Liver (tissue), 9 donors: ENCODE data around the gene RPS28. TPM values are rescaled to one million over a fixed set of nuclear protein-coding genes. Genes with fewer than 3 reads are reported as not detected.
A peak's percentile ranks its signal among the peaks of the same experiment; 100 is the strongest.

ENCODE experiments used
- DNase-seq: peaks from one replicate; pipeline ENCODE4 v3.0.0-alpha.2; 2017; ENCODE audit warnings: low spot score
- H3K27ac ChIP-seq, 2 donors: one replicate each; pipeline ENCODE4 v1.7.0; 2013; ENCODE audit warnings: inconsistent platforms in 2 of 2, low read length in 2 of 2, control low read depth in 1 of 2, low read depth in 1 of 2, mild to moderate bottlenecking in 1 of 2
- H3K27me3 ChIP-seq, 4 donors: one replicate each; pipeline versions ENCODE4 v1.6.1 to v1.7.0; 2013; ENCODE audit warnings: low read length in 3 of 4, inconsistent platforms in 1 of 4, mild to moderate bottlenecking in 1 of 4, moderate library complexity in 1 of 4; ENCODE audit not compliant: control insufficient read depth in 4 of 4, insufficient read depth in 4 of 4
- H3K36me3 ChIP-seq, 4 donors: one replicate each; pipeline versions ENCODE4 v1.6.1 to v1.7.0; 2013; ENCODE audit warnings: low read length in 3 of 4, mild to moderate bottlenecking in 3 of 4, low read depth in 1 of 4, moderate library complexity in 1 of 4; ENCODE audit not compliant: control insufficient read depth in 4 of 4, insufficient read depth in 3 of 4
- H3K4me1 ChIP-seq, 4 donors: one replicate each; pipeline versions ENCODE4 v1.6.1 to v1.7.0; 2013; ENCODE audit warnings: low read length in 3 of 4, mild to moderate bottlenecking in 3 of 4, moderate library complexity in 1 of 4; ENCODE audit not compliant: control insufficient read depth in 4 of 4, insufficient read depth in 4 of 4
- H3K4me3 ChIP-seq, 3 donors: one replicate each; pipeline versions ENCODE4 v1.6.1 to v1.7.0; 2013; ENCODE audit warnings: low read length in 3 of 3, control low read depth in 1 of 3, low read depth in 1 of 3, mild to moderate bottlenecking in 1 of 3
- H3K9ac ChIP-seq, 2 donors: one replicate each; pipeline ENCODE4 v1.7.0; 2013; ENCODE audit warnings: low read length in 2 of 2, mild to moderate bottlenecking in 2 of 2, moderate library complexity in 2 of 2, control low read depth in 1 of 2, low read depth in 1 of 2
- H3K9me3 ChIP-seq, 4 donors: one replicate each; pipeline versions ENCODE4 v1.6.1 to v1.7.0; 2013; ENCODE audit warnings: low read length in 3 of 4; ENCODE audit not compliant: control insufficient read depth in 4 of 4
- ATF3 ChIP-seq: IDR thresholded peaks from 2 replicates; pipeline ENCODE4 v1.6.1; 2016; ENCODE audit warnings: antibody characterized with exemption
- CTCF ChIP-seq: fragments of 150-350 bp; IDR thresholded peaks from 2 replicates; pipeline ENCODE4 v1.5.1; 2017; ENCODE audit warnings: improper control_type of control experiment, low read depth, low read length; ENCODE audit not compliant: missing input control
- EGR1 ChIP-seq, 2 donors: IDR thresholded peaks; 2 replicates each; pipeline ENCODE4 v1.6.1; 2016 to 2018; ENCODE audit warnings: antibody characterized with exemption in 2 of 2, low read depth in 2 of 2
- FOXA1 ChIP-seq: IDR thresholded peaks from 2 replicates; pipeline ENCODE4 v1.6.1; 2016; ENCODE audit warnings: antibody characterized with exemption
- FOXA2 ChIP-seq: IDR thresholded peaks from 2 replicates; pipeline ENCODE4 v1.6.1; 2016; ENCODE audit warnings: antibody characterized with exemption
- GABPA ChIP-seq, 2 donors: IDR thresholded peaks in 1 of 2; conservative IDR thresholded peaks in 1 of 2; 2 replicates each; pipeline ENCODE4 v1.6.1; 2016; ENCODE audit warnings: antibody characterized with exemption in 2 of 2, mild to moderate bottlenecking in 1 of 2, moderate library complexity in 1 of 2
- HNF4A ChIP-seq, 2 donors: conservative IDR thresholded peaks; 2 replicates each; pipeline ENCODE4 v1.6.1; 2016; ENCODE audit warnings: antibody characterized with exemption in 2 of 2, mild to moderate bottlenecking in 2 of 2
- HNF4G ChIP-seq: IDR thresholded peaks from 2 replicates; pipeline ENCODE4 v1.6.1; 2016; ENCODE audit warnings: antibody characterized with exemption
- JUND ChIP-seq, 2 donors: IDR thresholded peaks; 2 replicates each; pipeline ENCODE4 v1.6.1; 2016; ENCODE audit warnings: antibody characterized with exemption in 2 of 2
- MAX ChIP-seq: IDR thresholded peaks from 2 replicates; pipeline ENCODE4 v1.6.1; 2016; ENCODE audit warnings: antibody characterized with exemption
- NR2F2 ChIP-seq: IDR thresholded peaks from 2 replicates; pipeline ENCODE4 v1.6.1; 2016; ENCODE audit warnings: antibody characterized with exemption
- RAD21 ChIP-seq, 2 donors: IDR thresholded peaks; 2 replicates each; pipeline ENCODE4 v1.6.1; 2016; ENCODE audit warnings: antibody characterized with exemption in 2 of 2, mild to moderate bottlenecking in 2 of 2
- REST ChIP-seq: IDR thresholded peaks from 2 replicates; pipeline ENCODE4 v1.6.1; 2016; ENCODE audit warnings: antibody characterized with exemption, mild to moderate bottlenecking
- RXRA ChIP-seq, 2 donors: IDR thresholded peaks; 2 replicates each; pipeline ENCODE4 v1.6.1; 2017 to 2018; ENCODE audit warnings: antibody characterized with exemption in 2 of 2, mild to moderate bottlenecking in 1 of 2
- SP1 ChIP-seq: IDR thresholded peaks from 2 replicates; pipeline ENCODE4 v1.6.1; 2018; ENCODE audit warnings: antibody characterized with exemption, mild to moderate bottlenecking
- TAF1 ChIP-seq: conservative IDR thresholded peaks from 2 replicates; pipeline ENCODE4 v1.6.1; 2016; ENCODE audit warnings: antibody characterized with exemption, mild to moderate bottlenecking
- YY1 ChIP-seq: IDR thresholded peaks from 2 replicates; pipeline ENCODE4 v1.6.1; 2016; ENCODE audit warnings: antibody characterized with exemption, mild to moderate bottlenecking
- ZBTB33 ChIP-seq: IDR thresholded peaks from 2 replicates; pipeline ENCODE4 v1.6.1; 2016; ENCODE audit warnings: antibody characterized with exemption
- WGBS: extraction: QIAGEN DNeasy Blood & Tissue Kit; methylation state at CpG from one replicate; pipeline ENCODE4 v1.1.7; 2013; 5-methylcytosine and 5-hydroxymethylcytosine counted together
- polyA plus RNA-seq, 2 donors: library from polyadenylated mRNA; stranded (reverse) in 1 of 2; unstranded in 1 of 2; fragments of 200-250 nt in 1 of 2; fragments of >200 nt in 1 of 2; fragmentation: Nextera tagmentation in 1 of 2; extraction: Ambion mirVana in 1 of 2; gene quantifications; one replicate each; pipeline versions ENCODE4 v1.2.1 to v1.2.3, GENCODE V29; 2013 to 2015
- total RNA-seq, 2 donors: library from RNA; depleted of rRNA; stranded (reverse); fragments of >200 nt; gene quantifications; one replicate each; pipeline ENCODE4 v1.2.3, GENCODE V29; 2014
- donor health status: healthy.
- donor health status: healthy.
- donor health status: healthy.
- donor health status: healthy.
- donor health status: healthy.

Gene RPS28
- total and polyA plus RNA-seq, 4 donors, result 74.7 to 467 (median 265) TPM

- peak overlapping the region in 1 of 3 donors; percentile 8 for H3K4me3 ChIP-seq
Measured at GRCh38 chr19:8306235-8307054, 14.9 kb upstream of the RPS28 start.

More at GRCh38 chr19:8306235-8307054, 14.9 kb upstream of the RPS28 start:
- Histone ChIP-seq H3K27me3 (no peaks in the 10 kb centered on the region), H3K36me3 (peaks cover 3 to 15% (median 7%) of the 10 kb centered on the region in 4 donors), H3K4me1 (peaks cover 14 to 37% (median 27%) of the 10 kb centered on the region in 4 donors), H3K27ac (peak overlapping the region in 1 of 2 donors; percentile 53), H3K9me3 (no peaks in the 10 kb centered on the region), H3K9ac (no peak overlapping the region)
- no peak for DNase-seq
- TF ChIP-seq MAX, result no peak
- TF ChIP-seq YY1, result no peak
- no peak for TF ChIP-seq ATF3
- TF ChIP-seq JUND (IDR thresholded peaks at IDR 0.05), result no peak
- TF ChIP-seq FOXA2, result no peak
- no peak for TF ChIP-seq RAD21 (IDR thresholded peaks at IDR 0.05)
- TF ChIP-seq RXRA (IDR thresholded peaks at IDR 0.05), result peak; percentile 66 to 69
- TF ChIP-seq REST, result no peak
- peak; percentile 30 for TF ChIP-seq SP1
- no peak for TF ChIP-seq GABPA (IDR thresholded peaks at IDR 0.05 in 1 of 2, conservative IDR thresholded peaks at IDR 0.05 in 1 of 2)
- peak; percentile 38 for TF ChIP-seq NR2F2
- peak; percentile 64 to 68 for TF ChIP-seq HNF4A (conservative IDR thresholded peaks at IDR 0.05)
- TF ChIP-seq HNF4G, result no peak
- no peak for TF ChIP-seq CTCF
- TF ChIP-seq FOXA1, result no peak
- TF ChIP-seq TAF1, result no peak
- TF ChIP-seq EGR1 (IDR thresholded peaks at IDR 0.05; ENCODE audit: low read depth in 2 of 2), result no peak
- no peak for TF ChIP-seq ZBTB33
- WGBS, result 32% methylated on average over 17 of the region's 17 CpGs
